RWPE2 (cell line): Measurements from ENCODE around the gene PGF.

Experiments
- ATAC-seq: fragments of 200-7000 bp; cut with Tn5 transposase; 3 replicates; pipeline ENCODE4 v1.9.1; 2021; ENCODE audit warnings: low read depth
- DNase-seq: peaks from one replicate; pipeline ENCODE4 v3.0.0-alpha.2; 2020; ENCODE audit warnings: low spot score
- H3K27ac ChIP-seq: fragments of 450-650 bp; 2 replicates; pipeline ENCODE4 v1.5.1; 2017; ENCODE audit warnings: mild to moderate bottlenecking; ENCODE audit not compliant: poor library complexity, severe bottlenecking
- H3K27me3 ChIP-seq: fragments of 250-450 bp; sonication (Bioruptor Pico); 2 replicates; pipeline ENCODE4 v1.5.1; 2021; ENCODE audit warnings: mild to moderate bottlenecking, moderate library complexity; ENCODE audit not compliant: insufficient read depth, poor library complexity, severe bottlenecking
- H3K36me3 ChIP-seq: fragments of 250-450 bp; sonication (Bioruptor Pico); 2 replicates; pipeline ENCODE4 v1.5.1; 2020; ENCODE audit warnings: low read depth, mild to moderate bottlenecking, moderate library complexity
- H3K4me1 ChIP-seq: fragments of 250-450 bp; sonication (Bioruptor Pico); 2 replicates; pipeline ENCODE4 v1.5.1; 2021; ENCODE audit warnings: mild to moderate bottlenecking, moderate library complexity; ENCODE audit not compliant: insufficient read depth, poor library complexity, severe bottlenecking
- H3K4me3 ChIP-seq: fragments of 250-450 bp; sonication (Bioruptor Pico); 2 replicates; pipeline ENCODE4 v1.5.1; 2021; ENCODE audit warnings: mild to moderate bottlenecking, moderate library complexity; ENCODE audit not compliant: severe bottlenecking
- H3K9me3 ChIP-seq: fragments of 250-450 bp; sonication (Bioruptor Pico); 2 replicates; pipeline ENCODE4 v1.5.1; 2021; ENCODE audit warnings: mild to moderate bottlenecking, moderate library complexity; ENCODE audit not compliant: severe bottlenecking
- TF ChIP-seq, protein P1 (sequence below): fragments of 450-650 bp; IDR thresholded peaks from one replicate; pipeline ENCODE4 v1.5.1; 2017; ENCODE audit warnings: mild to moderate bottlenecking, moderate library complexity; ENCODE audit not compliant: poor library complexity, severe bottlenecking

The PGF gene

DNA sequence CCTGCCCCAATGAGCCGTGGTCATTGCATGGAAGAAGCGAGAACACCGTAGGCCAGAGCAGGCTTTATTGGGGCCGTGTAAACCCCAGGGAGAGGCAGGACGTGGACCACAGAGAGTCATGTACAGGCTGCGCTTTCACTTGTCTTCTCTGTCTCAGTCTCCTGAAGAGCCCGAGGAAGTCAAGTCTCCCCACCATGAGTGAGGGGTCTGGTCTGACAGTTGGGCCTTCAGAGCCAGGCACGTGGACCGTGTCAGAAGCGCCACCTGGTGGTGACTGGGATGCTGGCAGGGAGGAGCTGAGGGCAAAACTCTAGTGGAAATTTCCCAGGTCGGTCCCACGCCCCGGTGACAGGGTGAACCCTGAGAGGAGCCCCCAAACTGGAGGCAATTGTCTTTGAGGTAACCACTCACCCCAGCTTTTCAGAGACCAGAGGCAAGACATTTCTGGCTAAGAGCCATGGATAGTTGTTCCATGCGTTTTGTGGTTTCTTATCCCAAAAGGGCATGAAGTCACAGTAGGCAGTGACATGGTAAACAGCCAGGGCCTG is 49.7 kb downstream of the PGF start:
- no peak for DNase-seq
- Histone ChIP-seq H3K36me3 (peaks cover 37% of the 10 kb centered on the region), H3K4me1 (no peaks in the 10 kb centered on the region), H3K4me3 (no peak overlapping the region), H3K27me3 (no peaks in the 10 kb centered on the region), H3K9me3 (no peaks in the 10 kb centered on the region), H3K27ac (no peak overlapping the region)
- ATAC-seq = peak; percentile 37
- TF ChIP-seq, protein P1, sequence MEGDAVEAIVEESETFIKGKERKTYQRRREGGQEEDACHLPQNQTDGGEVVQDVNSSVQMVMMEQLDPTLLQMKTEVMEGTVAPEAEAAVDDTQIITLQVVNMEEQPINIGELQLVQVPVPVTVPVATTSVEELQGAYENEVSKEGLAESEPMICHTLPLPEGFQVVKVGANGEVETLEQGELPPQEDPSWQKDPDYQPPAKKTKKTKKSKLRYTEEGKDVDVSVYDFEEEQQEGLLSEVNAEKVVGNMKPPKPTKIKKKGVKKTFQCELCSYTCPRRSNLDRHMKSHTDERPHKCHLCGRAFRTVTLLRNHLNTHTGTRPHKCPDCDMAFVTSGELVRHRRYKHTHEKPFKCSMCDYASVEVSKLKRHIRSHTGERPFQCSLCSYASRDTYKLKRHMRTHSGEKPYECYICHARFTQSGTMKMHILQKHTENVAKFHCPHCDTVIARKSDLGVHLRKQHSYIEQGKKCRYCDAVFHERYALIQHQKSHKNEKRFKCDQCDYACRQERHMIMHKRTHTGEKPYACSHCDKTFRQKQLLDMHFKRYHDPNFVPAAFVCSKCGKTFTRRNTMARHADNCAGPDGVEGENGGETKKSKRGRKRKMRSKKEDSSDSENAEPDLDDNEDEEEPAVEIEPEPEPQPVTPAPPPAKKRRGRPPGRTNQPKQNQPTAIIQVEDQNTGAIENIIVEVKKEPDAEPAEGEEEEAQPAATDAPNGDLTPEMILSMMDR = peak; percentile 98

- no peaks in the 10 kb centered on the region for H3K4me1 ChIP-seq
- peaks cover 45% of the 10 kb centered on the region for H3K36me3 ChIP-seq
- ATAC-seq (peak; percentile 1; the same call in 2 of the 3 replicates), DNase-seq (no peak)
- no peaks in the 10 kb centered on the region for H3K9me3 ChIP-seq
- H3K4me3 ChIP-seq = no peak overlapping the region
- no peaks in the 10 kb centered on the region for H3K27me3 ChIP-seq
- no peak overlapping the region for H3K27ac ChIP-seq
- TF ChIP-seq, protein P1 = no peak
Observed at GRCh38 chr14:74904635-74905503, 50.5 kb downstream of the PGF start.

GRCh38 chr14:74902941-74903705 is 52.3 kb downstream of the PGF start:
- Histone ChIP-seq H3K4me3 (no peak overlapping the region), H3K36me3 (peaks cover 63% of the 10 kb centered on the region), H3K4me1 (no peaks in the 10 kb centered on the region), H3K27me3 (no peaks in the 10 kb centered on the region), H3K27ac (no peak overlapping the region), H3K9me3 (no peaks in the 10 kb centered on the region)
- ATAC-seq (no peak), DNase-seq (no peak)
- TF ChIP-seq, protein P1 = no peak

- Histone ChIP-seq H3K9me3 (no peaks in the 10 kb centered on the region), H3K27me3 (no peaks in the 10 kb centered on the region), H3K4me1 (no peaks in the 10 kb centered on the region), H3K4me3 (no peak overlapping the region), H3K36me3 (peaks cover 93% of the 10 kb centered on the region), H3K27ac (no peak overlapping the region)
- no peak for DNase-seq
- TF ChIP-seq, protein P1 = no peak
- ATAC-seq = no peak
Observed at GRCh38 chr14:74898694-74899093, 56.7 kb downstream of the PGF start.
